Nephron progenitor cell (in vitro differentiated cells): ENCODE results near the gene SELENOM.

Source experiments
- DNase-seq: peaks from one replicate; pipeline ENCODE4 v3.0.0; 2021
- H3K27ac Mint-ChIP-seq: 2 replicates; pipeline ENCODE4 v1.8.0; 2021; ENCODE audit warnings: mild to moderate bottlenecking, moderate library complexity, mixed read lengths
- H3K27me3 Mint-ChIP-seq: 2 replicates; pipeline ENCODE4 v1.8.0; 2021; ENCODE audit warnings: mild to moderate bottlenecking, low read depth, mixed read lengths; ENCODE audit not compliant: poor library complexity
- H3K36me3 Mint-ChIP-seq: 2 replicates; pipeline ENCODE4 v1.8.0; 2021; ENCODE audit warnings: low read depth, mixed read lengths
- H3K4me1 Mint-ChIP-seq: 2 replicates; pipeline ENCODE4 v1.8.0; 2021; ENCODE audit warnings: mixed read lengths
- H3K4me3 Mint-ChIP-seq: 2 replicates; pipeline ENCODE4 v1.8.0; 2021; ENCODE audit warnings: mild to moderate bottlenecking, moderate library complexity, mixed read lengths
- H3K9me3 Mint-ChIP-seq: 2 replicates; pipeline ENCODE4 v1.8.0; 2021; ENCODE audit warnings: mild to moderate bottlenecking, moderate library complexity, mixed read lengths
- CTCF ChIP-seq: fragments of 200-600 bp; sonication (generic); IDR thresholded peaks from 2 replicates; pipeline ENCODE4 v1.5.0; 2021; ENCODE audit warnings: antibody characterized with exemption

Gene SELENOM

GRCh38 chr22:31107178-31107893 is at the start of gene SELENOM:
Gene SELENOM, minus strand, starts transcription at chr22:31107568. Its CDS starts 63 bp downstream, at chr22:31107505.
- peak; percentile 78 for TF ChIP-seq CTCF
- Mint-ChIP-seq H3K4me1 (peaks cover 22% of the 10 kb centered on the region), H3K4me3 (peak within 1 kb of the TSS; percentile 83), H3K27ac (peak within 1 kb of the TSS; percentile 3), H3K9me3 (no peaks in the 10 kb centered on the region), H3K27me3 (peaks cover 36% of the 10 kb centered on the region), H3K36me3 (no peaks in the 10 kb centered on the region)
- peak; percentile 93 for DNase-seq

- no peak overlapping the region for H3K4me3 Mint-ChIP-seq
- peaks cover 68% of the 10 kb centered on the region for H3K27me3 Mint-ChIP-seq
- no peak for DNase-seq
- H3K9me3 Mint-ChIP-seq, result peaks cover 5% of the 10 kb centered on the region
- peaks cover 8% of the 10 kb centered on the region for H3K4me1 Mint-ChIP-seq
- TF ChIP-seq CTCF, result no peak
- H3K36me3 Mint-ChIP-seq, result no peaks in the 10 kb centered on the region
- no peak overlapping the region for H3K27ac Mint-ChIP-seq
Observed at GRCh38 chr22:31155422-31155821, 48.1 kb upstream of the SELENOM start.

- no peak for TF ChIP-seq CTCF
- Mint-ChIP-seq H3K36me3 (no peaks in the 10 kb centered on the region), H3K4me1 (peaks cover 5% of the 10 kb centered on the region), H3K4me3 (no peak overlapping the region), H3K27ac (no peak overlapping the region), H3K27me3 (peaks cover 70% of the 10 kb centered on the region), H3K9me3 (peaks cover 5% of the 10 kb centered on the region)
- DNase-seq, result no peak
Observed at GRCh38 chr22:31154975-31155374, 47.6 kb upstream of the SELENOM start.

- TF ChIP-seq CTCF, result no peak
- peaks cover 3% of the 10 kb centered on the region for H3K9me3 Mint-ChIP-seq
- H3K27ac Mint-ChIP-seq, result no peak overlapping the region
- H3K4me1 Mint-ChIP-seq, result no peaks in the 10 kb centered on the region
- H3K4me3 Mint-ChIP-seq, result no peak overlapping the region
- H3K36me3 Mint-ChIP-seq, result no peaks in the 10 kb centered on the region
- peaks cover 65% of the 10 kb centered on the region for H3K27me3 Mint-ChIP-seq
- no peak for DNase-seq
Observed at GRCh38 chr22:31153357-31153756, 46.0 kb upstream of the SELENOM start.

GRCh38 chr22:31151872-31152271 is 44.5 kb upstream of the SELENOM start:
- no peaks in the 10 kb centered on the region for H3K36me3 Mint-ChIP-seq
- no peaks in the 10 kb centered on the region for H3K4me1 Mint-ChIP-seq
- H3K4me3 Mint-ChIP-seq, result no peak overlapping the region
- H3K27me3 Mint-ChIP-seq, result peaks cover 51% of the 10 kb centered on the region
- no peak for TF ChIP-seq CTCF
- DNase-seq, result no peak
- H3K9me3 Mint-ChIP-seq, result peaks cover 16% of the 10 kb centered on the region
- no peak overlapping the region for H3K27ac Mint-ChIP-seq

GRCh38 chr22:31150615-31151014 is 43.2 kb upstream of the SELENOM start:
- H3K9me3 Mint-ChIP-seq, result peaks cover 25% of the 10 kb centered on the region
- H3K36me3 Mint-ChIP-seq, result no peaks in the 10 kb centered on the region
- no peak overlapping the region for H3K27ac Mint-ChIP-seq
- no peak for DNase-seq
- H3K4me3 Mint-ChIP-seq, result no peak overlapping the region
- H3K4me1 Mint-ChIP-seq, result no peaks in the 10 kb centered on the region
- TF ChIP-seq CTCF, result peak; percentile 36
- H3K27me3 Mint-ChIP-seq, result peaks cover 41% of the 10 kb centered on the region
